Measurements from ENCODE around the gene RBM46.

Gene RBM46

GRCh38 chr4:154781126-154781982, at the start of gene RBM46:
Gene RBM46, plus strand, starts transcription at chr4:154781272. Its CDS starts 15,481 bp downstream, at chr4:154796753.
- no peak for DNase-seq

- DNase-seq = no peak
Observed at GRCh38 chr4:154731756-154732155, 49.3 kb upstream of the RBM46 start.

- no peak for DNase-seq
Observed at GRCh38 chr4:154732669-154733068, 48.4 kb upstream of the RBM46 start.

GRCh38 chr4:154736770-154737169, 44.3 kb upstream of the RBM46 start:
- no peak for DNase-seq

- DNase-seq = no peak
Observed at GRCh38 chr4:154738426-154738825, 42.6 kb upstream of the RBM46 start.

- no peak for DNase-seq
Observed at GRCh38 chr4:154739111-154739510, 42.0 kb upstream of the RBM46 start.

- no peak for DNase-seq
Observed at GRCh38 chr4:154740462-154740861, 40.6 kb upstream of the RBM46 start.

- no peak for DNase-seq
Observed at GRCh38 chr4:154741131-154741665, 39.9 kb upstream of the RBM46 start.

GRCh38 chr4:154741922-154742850, 38.9 kb upstream of the RBM46 start:
- DNase-seq = peak in 1 of 2 donors; percentile 12

GRCh38 chr4:154743683-154744340, 37.3 kb upstream of the RBM46 start, which contains the start of gene LRAT:
Gene LRAT, plus strand, starts transcription at chr4:154744000. Its CDS starts 327 bp downstream, at chr4:154744327.
- DNase-seq = peak in 1 of 2 donors; percentile 44

- no peak for DNase-seq
Observed at GRCh38 chr4:154744341-154744926, 36.6 kb upstream of the RBM46 start.

- DNase-seq = no peak
Observed at GRCh38 chr4:154757713-154758112, 23.4 kb upstream of the RBM46 start.

GRCh38 chr4:154760895-154761294, 20.2 kb upstream of the RBM46 start:
- DNase-seq = no peak

- no peak for DNase-seq
Observed at GRCh38 chr4:154778264-154778663, 2.8 kb upstream of the RBM46 start.

- DNase-seq = peak in 1 of 2 donors; percentile 63
Observed at GRCh38 chr4:154779362-154779947, 1.6 kb upstream of the RBM46 start.

- DNase-seq = no peak
Observed at GRCh38 chr4:154781983-154782293, 866 bp downstream of the RBM46 start.

GRCh38 chr4:154807042-154807630, 26.1 kb downstream of the RBM46 start:
- peak in 1 of 2 donors; percentile 26 for DNase-seq

GRCh38 chr4:154818230-154818629, 37.2 kb downstream of the RBM46 start:
- DNase-seq = no peak

GRCh38 chr4:154822775-154823174, 41.7 kb downstream of the RBM46 start:
- DNase-seq = no peak

GRCh38 chr4:154836030-154836429, 55.0 kb downstream of the RBM46 start:
- no peak for DNase-seq

- no peak for DNase-seq
Observed at GRCh38 chr4:154836513-154836912, 55.4 kb downstream of the RBM46 start.

GRCh38 chr4:154838155-154838554, 57.1 kb downstream of the RBM46 start:
- DNase-seq = no peak
